Measurements from ENCODE around the gene SMTN.
"Not testable (repeated sequence)": the region's sequence is repeated elsewhere in the genome, so short reads cannot be mapped to it uniquely, and the experiment has no call there.

The SMTN gene

DNA sequence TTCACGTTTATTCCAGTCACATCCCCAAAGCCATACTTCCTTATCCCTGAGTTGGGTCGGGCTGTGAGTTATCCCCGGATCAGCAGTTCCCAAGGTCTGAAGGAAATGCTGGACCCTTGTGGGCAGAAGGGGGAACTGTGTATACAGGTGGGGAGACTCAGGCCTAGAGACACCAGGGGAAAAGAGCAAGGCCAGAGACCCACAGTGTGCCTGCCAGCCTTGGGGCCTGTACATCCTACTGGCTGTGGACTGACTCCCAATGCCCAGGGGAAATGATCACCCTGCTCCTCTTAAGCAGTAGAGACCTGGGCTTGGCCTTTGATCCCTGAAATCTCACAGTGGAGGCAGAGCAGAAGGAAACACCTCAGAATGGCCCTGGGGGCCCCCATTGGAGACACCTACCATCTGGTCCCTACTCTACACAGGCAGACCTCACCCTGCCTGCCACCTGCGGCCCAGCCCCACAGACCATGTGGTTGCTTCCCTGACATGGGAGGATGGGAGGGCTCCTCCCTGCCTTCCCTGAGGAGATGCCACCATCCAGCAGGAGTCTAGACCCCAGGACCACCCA lies 25.0 kb downstream of the SMTN start:
- DNase-seq, result no peak

DNA sequence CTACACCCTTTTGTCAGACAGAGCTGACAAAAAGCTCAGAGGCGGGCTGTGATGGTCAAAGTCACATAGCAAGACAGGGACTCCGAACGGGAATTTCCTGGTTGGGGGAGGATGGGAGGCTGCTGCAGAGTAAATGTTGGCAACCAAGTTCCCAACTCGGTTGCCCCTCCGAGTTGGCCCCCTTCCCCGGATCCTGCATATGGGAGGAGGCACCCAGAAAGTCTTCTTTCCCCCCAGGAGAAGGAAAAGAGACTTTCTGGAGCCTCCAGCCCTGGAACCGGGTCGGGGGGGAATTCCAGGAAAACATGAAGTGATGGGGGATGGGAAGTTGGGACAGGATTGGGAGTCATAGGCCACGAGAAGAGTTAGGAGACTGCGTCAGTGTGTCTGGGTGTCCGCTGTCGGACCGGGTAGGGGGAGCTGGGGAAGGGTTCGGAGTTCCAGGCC lies 25.6 kb downstream of the SMTN start:
- no peak for DNase-seq

DNA sequence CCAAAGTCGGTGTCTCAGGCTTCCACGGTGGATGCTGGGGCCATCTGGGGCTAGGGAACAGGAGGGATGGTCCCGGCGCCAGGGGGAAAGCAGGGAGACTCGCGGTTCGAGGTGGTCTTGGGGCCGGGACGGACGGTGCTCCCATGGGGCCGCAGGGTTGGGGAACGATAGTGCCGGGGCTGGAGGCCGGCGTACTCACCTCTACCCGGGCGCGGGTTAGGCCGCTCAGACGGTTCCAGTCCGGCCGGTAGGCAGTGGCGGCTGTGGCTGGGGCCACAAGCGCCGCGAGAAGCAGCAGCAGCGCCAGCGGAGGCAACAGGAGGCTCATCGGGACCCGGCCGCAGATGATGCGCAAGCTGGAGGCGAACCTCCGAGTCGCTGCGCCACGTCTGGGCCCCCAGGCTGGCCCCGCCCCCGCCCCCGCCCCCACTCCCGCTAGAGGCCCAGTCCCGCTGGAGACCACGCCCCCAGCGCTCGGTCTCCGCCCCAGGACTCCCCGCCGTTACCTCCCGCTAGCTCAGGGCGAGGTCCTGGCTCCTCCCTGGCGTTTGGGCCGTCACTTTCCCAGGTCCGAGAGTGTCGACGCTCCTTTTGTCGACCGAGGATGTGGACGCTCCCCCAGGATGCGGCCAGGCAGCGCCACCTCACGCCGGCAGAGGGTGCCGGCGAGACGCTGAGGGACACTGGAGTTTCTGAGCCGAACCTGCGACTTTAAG lies 26.2 kb downstream of the SMTN start, which contains the start of gene SELENOM:
Gene SELENOM (minus strand): TSS at position 391 of the 716 bp plus-strand sequence. CDS start 63 bp downstream, at position 328.
- peak; percentile 70 for DNase-seq

DNA sequence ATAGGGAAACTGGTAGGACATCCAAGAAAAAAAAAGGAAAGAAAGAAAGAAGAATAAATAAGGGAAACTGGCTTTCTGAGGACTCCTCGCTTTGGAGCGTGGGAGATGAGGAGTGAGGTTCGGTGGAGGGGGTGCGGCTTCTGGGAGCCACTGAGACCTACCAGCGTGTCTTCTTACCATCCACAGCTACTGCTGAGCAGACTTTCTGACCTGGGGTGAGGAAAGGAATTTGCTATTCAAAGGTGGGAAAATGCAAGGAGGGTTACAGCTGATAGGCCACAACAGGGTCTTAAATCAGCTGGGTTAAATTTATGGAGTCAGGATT lies 26.7 kb downstream of the SMTN start:
- DNase-seq, result no peak

DNA sequence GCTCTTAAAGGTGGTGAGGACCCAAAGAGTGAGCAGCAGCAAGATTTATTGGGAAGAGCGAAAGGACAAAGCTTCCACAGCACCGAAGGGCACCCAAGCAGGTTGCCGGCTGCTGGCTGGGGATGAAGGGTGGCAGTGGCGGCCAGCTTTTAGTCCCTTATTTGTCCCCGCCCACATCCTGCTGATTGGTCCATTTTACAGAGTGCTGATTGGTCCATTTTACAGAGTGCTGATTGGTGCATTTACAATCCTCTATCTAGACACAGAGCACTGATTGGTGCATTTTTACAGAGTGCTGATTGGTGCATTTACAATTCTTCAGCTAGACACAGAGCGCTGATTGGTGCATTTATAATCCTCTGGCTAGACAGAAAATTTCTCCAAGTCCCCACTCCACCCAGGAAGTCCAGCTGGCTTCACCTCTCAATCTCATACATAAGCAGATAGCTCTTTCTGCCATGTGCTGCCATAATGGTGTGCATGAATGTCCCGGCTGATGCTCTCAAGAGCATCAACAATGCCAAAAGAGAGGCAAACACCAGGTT lies 31.5 kb downstream of the SMTN start:
- not testable (repeated sequence) for DNase-seq

DNA sequence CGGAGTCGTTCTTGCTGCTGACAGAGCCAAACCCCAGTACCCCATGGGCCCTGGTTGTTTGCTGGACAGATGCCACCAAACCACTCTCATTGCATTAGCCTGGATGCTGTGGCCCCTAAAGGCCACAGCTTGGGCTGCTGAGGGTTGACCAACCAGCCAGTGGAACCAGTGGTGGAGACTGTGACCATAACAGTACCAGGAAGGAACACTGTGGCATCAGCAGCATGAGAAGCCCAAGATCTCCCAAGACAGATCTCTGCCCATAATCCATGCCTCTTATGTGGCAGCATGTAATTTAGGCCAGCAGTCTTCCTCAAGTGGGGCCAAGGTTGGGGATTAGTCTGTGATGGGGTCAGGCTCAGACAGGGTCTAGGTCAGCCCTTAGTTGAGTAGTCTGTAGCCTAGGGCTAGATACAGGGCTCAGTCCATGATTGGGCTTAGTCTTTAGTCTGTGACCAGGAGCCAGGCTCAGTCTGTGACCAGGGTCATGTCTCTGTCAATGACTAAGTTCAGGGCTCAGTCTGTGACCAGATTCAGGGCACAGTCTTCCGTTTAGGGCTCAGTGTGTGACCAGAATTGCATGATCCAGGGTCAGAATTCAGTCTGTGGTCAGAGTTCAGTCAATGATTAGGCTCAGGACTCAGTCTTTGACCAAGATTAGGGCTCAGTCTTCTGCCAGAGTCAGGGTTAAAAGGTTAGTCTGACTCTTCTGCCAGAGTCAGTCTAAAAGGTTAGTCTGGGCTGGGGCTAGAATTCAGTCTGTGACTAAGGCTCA lies 37.1 kb downstream of the SMTN start:
- DNase-seq, result no peak

DNA sequence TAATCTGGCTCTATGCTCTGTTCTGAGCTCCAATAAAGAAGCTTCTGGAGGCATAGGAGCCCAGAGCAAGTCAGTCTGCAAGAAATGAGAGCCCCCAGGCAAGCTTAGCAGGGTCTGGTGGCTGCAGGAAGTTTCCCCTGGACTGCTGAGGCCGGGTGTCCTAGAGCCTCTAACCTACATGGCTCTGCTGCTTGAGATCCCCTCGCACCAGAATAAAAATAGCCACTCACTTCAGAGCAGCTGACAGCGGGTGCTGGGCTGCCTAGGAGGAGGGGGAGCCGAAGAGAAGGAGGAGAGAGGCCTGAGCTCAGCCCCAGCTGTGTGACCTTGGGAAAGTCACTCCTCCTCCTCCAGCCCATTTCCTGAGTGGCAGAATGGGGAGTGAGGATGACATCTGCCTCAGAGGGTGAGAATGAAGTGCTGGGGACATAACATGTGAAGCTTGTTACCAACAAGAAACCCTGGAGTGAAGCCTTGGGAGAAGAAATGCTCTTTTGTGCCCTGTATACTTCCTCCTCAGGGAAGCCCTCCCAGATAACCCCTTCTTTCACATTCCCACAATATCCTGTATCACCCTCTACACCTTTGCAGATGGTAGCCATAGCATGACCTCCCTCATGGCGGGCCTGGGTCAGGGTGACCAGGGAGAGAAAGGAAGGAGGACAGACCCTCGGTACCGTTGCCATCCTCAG lies 38.1 kb downstream of the SMTN start:
- no peak for DNase-seq

DNA sequence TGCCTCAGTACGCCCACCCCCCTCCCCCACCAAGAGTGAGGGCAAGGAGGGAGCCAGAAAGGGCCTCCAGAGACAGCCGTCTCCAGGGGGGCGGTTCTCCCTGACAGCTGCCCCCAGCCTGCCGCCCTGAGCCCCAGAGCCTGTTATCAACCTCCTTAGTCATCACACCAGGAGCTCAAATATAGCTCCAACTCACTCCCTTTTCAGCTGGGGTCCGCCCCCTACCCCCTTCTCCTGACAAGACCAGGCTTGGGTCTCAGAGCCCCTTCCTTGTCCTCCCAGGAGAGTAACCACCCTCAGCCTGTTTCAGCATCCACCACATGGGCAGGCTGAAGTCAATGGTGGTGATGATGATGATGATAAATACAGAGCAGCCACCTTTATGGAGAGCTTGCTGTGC lies 39.1 kb downstream of the SMTN start:
- no peak for DNase-seq

DNA sequence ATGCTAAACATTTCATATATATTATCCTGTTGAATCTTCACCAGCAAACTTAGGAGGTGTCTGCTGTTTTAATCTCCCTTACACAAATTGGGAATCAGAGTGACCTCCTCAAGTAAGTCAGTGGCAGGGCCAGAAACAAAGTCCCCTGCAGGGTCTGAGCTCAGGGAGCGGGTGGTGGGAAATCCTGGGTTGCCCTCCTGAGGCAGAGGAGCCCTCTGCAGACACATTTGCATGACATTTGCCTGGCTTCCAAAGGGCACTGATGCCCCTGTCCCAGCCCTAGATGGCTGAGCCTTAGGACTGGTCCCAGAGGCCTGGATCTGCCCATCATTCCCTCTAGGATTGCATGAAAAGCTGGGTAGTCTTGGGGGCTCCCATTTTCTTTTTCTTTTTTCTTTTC lies 39.5 kb downstream of the SMTN start:
- no peak for DNase-seq

DNA sequence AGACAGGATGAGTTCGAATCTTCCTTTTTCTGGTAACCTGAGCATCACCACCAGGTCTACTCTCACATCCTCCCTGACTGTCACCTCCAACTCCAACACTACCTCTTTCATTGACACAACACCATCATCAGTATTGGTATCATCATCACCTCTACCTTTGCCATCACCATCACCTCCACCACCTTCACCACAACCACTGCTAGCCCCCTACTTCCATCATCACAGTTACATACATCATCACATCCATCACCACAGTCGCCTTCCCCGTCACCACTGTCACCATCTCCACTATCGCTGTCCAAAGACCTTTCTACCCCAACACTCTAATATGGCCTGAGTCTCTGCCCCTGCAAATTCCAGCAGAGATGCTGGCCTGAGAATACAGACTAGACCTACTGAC lies 40.3 kb downstream of the SMTN start:
- DNase-seq, result no peak

DNA sequence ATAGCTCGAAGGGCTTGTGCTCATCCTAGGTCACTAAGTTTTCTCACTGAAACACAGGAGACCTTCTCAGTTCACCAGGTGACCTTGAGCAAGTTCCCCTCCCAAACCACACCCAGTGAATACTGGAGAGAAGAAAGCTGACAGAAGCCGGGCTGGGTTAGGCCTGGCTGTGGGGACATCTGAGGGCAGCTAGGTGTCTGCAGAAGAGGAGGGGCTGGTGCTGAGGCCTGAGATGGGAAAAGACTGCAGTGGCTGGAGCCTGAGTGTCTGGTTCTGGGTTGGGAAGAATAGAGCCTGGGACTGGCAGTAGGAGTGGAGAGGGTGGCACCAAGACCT lies 41.0 kb downstream of the SMTN start:
- no peak for DNase-seq

DNA sequence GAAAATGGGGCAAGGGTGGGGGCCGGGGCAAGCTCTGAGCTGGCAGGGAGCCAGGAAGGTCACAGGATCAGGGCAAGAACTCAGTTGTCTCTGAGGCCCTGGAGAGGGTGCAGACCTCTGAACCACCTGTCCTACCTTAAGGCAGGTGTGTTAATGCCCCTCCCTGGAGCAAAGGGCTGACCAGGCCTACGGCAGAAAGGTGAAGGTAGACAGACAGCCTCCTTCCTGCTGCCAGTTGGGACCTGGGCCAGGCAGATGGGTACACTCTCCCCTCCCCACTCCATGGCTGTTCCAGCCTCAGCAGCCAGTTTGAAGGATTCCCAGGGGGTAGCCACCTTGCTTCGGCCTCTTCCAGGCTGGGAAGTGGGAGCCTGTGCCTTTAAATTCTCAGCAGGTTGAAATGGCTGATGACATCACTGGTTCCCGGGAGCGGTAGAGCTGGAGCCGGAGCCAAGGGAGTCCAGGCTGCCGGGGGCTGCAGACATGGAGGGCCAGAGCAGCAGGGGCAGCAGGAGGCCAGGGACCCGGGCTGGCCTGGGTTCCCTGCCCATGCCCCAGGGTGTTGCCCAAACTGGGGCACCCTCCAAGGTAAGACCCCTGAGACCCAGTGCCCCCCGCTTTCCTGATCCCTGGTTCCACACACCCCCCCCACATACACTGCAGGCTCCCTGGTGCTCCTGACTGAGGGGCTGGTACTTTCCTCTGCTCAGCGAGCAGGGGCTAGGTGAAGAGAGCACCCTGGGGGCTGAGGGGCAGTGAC lies 41.6 kb downstream of the SMTN start, which contains the start of gene INPP5J:
Gene INPP5J (plus strand): TSS at position 435 of the 760 bp plus-strand sequence. CDS start 49 bp downstream, at position 484.
- peak; percentile 75 for DNase-seq

DNA sequence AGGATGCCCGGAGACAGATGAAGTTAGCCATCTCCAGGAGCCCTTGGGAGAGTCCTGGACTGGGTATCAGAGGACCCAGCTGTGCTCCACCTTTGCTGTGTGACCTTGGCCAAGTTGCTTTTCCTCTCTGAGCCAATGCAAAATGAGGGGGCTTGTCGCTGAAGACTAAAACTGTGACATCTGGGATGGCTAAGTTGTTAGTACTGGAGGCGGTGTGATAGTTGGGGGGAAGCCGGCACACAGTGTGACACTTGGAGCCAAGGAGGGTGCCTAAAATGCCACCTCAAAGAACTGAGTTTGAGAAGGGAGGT lies 42.1 kb downstream of the SMTN start:
- no peak for DNase-seq

DNA sequence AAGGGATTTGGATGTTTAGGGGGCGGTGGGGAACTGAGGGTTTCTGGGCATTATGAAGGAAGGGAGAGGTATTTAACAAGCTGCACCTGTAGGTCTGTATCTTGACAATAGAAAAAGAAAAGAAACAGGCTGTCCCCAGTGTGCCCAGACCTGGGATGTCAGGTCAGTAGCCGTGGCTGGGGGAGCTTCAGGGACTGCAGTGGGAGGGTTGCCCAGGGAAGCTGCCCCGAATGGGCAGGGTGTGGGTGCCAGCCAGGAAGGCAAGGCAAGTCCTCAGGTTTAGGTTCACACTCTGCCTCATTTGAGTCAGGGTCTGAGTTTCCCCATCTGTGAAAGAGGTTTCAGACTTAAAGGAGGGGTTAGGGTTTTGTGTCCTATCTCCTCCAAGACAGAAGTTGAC lies 43.2 kb downstream of the SMTN start:
- DNase-seq, result no peak

DNA sequence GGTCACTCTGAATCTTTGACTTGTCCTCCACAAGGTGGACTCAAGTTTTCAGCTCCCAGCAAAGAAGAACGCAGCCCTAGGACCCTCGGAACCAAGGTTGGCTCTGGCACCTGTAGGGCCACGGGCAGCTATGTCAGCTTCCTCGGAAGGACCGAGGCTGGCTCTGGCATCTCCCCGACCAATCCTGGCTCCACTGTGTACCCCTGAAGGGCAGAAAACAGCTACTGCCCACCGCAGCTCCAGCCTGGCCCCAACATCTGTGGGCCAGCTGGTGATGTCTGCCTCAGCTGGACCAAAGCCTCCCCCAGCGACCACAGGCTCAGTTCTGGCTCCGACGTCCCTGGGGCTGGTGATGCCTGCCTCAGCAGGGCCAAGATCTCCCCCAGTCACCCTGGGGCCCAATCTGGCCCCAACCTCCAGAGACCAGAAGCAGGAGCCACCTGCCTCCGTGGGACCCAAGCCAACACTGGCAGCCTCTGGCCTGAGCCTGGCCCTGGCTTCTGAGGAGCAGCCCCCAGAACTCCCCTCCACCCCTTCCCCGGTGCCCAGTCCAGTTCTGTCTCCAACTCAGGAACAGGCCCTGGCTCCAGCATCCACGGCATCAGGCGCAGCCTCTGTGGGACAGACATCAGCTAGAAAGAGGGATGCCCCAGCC lies 43.8 kb downstream of the SMTN start:
- no peak for DNase-seq

DNA sequence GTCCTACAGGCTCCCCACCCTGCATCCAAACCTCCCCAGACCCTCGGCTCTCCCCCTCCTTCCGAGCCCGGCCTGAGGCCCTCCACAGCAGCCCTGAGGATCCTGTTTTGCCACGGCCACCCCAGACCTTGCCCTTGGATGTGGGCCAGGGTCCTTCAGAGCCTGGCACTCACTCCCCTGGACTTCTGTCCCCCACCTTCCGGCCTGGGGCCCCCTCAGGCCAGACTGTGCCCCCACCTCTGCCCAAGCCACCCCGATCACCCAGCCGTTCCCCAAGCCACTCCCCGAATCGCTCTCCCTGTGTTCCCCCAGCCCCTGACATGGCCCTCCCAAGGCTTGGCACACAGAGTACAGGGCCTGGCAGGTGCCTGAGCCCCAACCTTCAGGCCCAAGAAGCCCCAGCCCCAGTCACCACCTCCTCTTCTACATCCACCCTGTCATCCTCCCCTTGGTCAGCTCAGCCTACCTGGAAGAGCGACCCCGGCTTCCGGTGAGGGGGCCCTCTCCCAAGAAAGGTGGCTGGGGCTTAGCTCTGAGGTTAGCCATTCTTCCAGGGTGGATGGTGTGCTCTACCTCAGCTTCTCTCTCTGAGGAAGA lies 44.5 kb downstream of the SMTN start:
- DNase-seq, result no peak

DNA sequence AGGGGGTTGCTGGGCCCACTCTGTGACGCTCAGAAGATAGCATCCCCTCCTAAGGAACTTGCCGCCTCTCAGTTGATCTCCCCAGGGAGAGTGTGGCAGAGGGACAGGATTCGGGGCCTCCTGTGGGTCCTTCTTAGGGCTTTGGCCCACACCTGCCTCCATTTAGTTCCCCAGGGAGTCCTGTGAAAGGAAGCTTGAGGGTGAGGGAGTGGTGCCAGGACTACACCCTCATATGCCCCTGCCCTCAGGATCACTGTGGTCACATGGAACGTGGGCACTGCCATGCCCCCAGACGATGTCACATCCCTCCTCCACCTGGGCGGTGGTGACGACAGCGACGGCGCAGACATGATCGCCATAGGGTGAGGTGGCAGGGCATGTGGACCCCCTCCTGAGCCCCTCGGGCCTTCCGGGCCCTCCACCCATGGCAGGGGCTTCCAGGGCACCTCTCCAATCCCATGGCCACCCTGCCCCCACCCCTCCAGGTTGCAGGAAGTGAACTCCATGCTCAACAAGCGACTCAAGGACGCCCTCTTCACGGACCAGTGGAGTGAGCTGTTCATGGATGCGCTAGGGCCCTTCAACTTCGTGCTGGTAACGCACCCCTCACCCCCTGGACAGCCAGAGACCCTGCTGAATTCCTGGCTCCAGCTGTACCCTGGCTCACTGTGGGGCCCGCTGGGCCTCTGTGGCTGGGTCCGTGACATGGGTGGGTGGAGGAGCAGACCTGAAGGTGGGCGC lies 45.2 kb downstream of the SMTN start:
- no peak for DNase-seq

DNA sequence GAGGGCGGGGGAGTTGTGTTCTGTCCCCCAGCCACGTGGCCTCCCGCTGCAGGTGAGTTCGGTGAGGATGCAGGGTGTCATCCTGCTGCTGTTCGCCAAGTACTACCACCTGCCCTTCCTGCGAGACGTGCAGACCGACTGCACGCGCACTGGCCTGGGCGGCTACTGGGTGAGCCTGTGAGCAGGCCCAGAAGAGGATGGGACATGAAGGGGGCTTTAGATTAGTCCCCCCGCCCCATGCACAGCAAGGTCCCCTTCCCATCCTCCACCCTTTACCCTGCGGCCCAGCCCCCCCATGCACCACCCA lies 45.7 kb downstream of the SMTN start:
- DNase-seq, result no peak

DNA sequence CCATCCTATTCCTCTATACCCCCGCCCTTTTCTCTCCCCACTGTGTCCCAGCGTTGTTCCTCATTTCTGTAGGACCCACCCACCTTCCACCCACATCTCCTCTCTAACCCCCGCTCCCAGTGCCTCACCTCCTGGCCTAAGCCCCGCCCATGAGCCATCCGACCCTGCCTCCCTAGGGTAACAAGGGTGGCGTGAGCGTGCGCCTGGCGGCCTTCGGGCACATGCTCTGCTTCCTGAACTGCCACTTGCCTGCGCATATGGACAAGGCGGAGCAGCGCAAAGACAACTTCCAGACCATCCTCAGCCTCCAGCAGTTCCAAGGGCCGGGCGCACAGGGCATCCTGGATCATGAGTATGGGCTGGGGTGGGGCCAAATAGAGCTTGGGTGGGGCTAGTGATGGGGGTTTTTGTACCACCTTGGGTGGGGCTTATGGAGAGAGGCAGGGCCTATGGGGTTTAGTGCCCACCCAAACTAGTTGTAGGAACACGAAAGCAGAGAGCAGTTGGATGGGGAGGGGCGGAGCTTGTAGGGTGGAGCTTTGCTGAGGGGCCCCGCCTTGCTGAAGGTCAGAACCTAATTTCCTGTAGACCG lies 46.2 kb downstream of the SMTN start:
- DNase-seq, result no peak

DNA sequence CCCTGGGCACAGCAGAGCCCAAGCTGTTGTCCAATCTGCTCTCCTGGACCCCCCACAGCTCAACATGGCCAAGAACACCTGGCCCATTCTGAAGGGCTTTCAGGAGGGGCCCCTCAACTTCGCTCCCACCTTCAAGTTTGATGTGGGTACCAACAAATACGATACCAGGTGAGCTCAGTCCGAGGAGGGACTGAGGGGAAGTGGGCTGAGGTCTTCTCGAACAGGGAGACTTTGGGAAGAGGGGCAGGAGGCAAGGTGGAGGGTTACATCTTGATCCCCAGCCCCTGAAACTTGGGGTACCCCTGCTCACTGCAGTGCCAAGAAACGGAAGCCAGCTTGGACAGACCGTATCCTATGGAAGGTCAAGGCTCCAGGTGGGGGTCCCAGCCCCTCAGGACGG lies 47.0 kb downstream of the SMTN start:
- DNase-seq, result no peak

DNA sequence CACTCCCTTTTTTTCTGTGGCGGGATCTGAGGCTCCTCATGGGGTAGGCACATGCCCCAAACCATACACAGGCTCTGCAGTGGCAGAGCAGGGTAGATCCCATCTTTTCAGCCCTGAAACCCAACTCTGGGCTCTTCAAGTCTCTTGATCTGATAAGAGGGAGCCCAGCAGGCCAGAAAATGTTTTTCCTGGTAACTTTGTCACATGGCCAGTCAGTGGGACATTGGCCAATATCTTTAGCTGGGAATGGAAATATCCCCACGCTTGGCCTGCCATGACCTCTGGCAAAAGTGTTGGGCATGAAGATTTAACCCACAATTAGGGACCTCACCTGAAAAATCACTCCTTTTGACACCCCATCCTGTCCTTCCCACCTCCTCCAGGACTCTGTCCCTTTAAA lies 49.8 kb downstream of the SMTN start:
- no peak for DNase-seq
